Measurements from ENCODE around the gene RAB33A.

- TF ChIP-seq EZH2 (IDR thresholded peaks at IDR 0.05), result no peak
- TF ChIP-seq POLR2AphosphoS5 (IDR thresholded peaks at IDR 0.05; ENCODE audit: borderline replicate concordance, low read depth, low read length), result no peak
These were observed 44.6 kb downstream of the RAB33A start for GRCh38 chrX:130216320-130216719.
